Spleen (tissue), 11 donors: ENCODE measurements around the gene MED12L. TPM values are rescaled to one million over a fixed set of nuclear protein-coding genes. Genes with fewer than 3 reads are reported as not detected.

ENCODE experiments used
- DNase-seq: peaks from one replicate; pipeline ENCODE4 v3.0.0-alpha.2; 2020
- H3K27ac ChIP-seq, 8 donors: fragments of 200-600 bp; sonication (generic) in 7 of 8; 1 replicate in 4 of 8; 2 replicates in 4 of 8; pipeline versions ENCODE4 v1.5.0 to v1.8.0; 2016 to 2021; ENCODE audit warnings: inconsistent platforms in 4 of 8, mild to moderate bottlenecking in 4 of 8, moderate library complexity in 1 of 8
- H3K27me3 ChIP-seq, 7 donors: fragments of 200-600 bp; sonication (generic) in 6 of 7; replicated peaks in 1 of 7; 1 replicate in 4 of 7; 2 replicates in 3 of 7; pipeline versions ENCODE4 v1.5.0 to v1.8.0; 2016 to 2021; ENCODE audit warnings: inconsistent platforms in 3 of 7, mild to moderate bottlenecking in 1 of 7
- H3K36me3 ChIP-seq, 6 donors: fragments of 200-600 bp; sonication (generic) in 5 of 6; 1 replicate in 4 of 6; 2 replicates in 2 of 6; pipeline versions ENCODE4 v1.5.0 to v1.8.0; 2016 to 2021; ENCODE audit warnings: inconsistent platforms in 2 of 6
- H3K4me1 ChIP-seq, 6 donors: fragments of 200-600 bp; sonication (generic) in 5 of 6; 1 replicate in 3 of 6; 2 replicates in 3 of 6; pipeline versions ENCODE4 v1.5.0 to v1.8.0; 2016 to 2021; ENCODE audit warnings: inconsistent platforms in 3 of 6
- H3K4me3 ChIP-seq, 8 donors: fragments of 200-600 bp; sonication (generic) in 7 of 8; 1 replicate in 4 of 8; 2 replicates in 4 of 8; pipeline versions ENCODE4 v1.5.0 to v1.8.0; 2016 to 2021; ENCODE audit warnings: inconsistent platforms in 4 of 8, mild to moderate bottlenecking in 4 of 8, moderate library complexity in 2 of 8
- H3K9me3 ChIP-seq, 8 donors: fragments of 200-600 bp; sonication (generic) in 7 of 8; 1 replicate in 4 of 8; 2 replicates in 4 of 8; pipeline versions ENCODE4 v1.5.0 to v1.8.0; 2016 to 2021; ENCODE audit warnings: inconsistent platforms in 4 of 8
- CTCF ChIP-seq, 11 experiments: fragments of 200-600 bp in 7 of 11; fragments of 450-650 bp in 4 of 11; sonication (generic) in 4 of 11; IDR thresholded peaks in 8 of 11; conservative IDR thresholded peaks in 3 of 11; 1 replicate in 7 of 11; 2 replicates in 4 of 11; pipeline versions ENCODE4 v1.4.0 to v1.8.0; 2016 to 2021; ENCODE audit warnings: antibody characterized with exemption in 11 of 11, inconsistent platforms in 4 of 11, mild to moderate bottlenecking in 1 of 11
- POLR2A ChIP-seq, 3 donors: fragments of 450-650 bp; IDR thresholded peaks; one replicate each; pipeline ENCODE4 v1.5.1; 2017; ENCODE audit warnings: antibody characterized with exemption in 3 of 3, mild to moderate bottlenecking in 1 of 3
- POLR2AphosphoS5 ChIP-seq, 3 donors: sonication (generic); formaldehyde crosslinking; IDR thresholded peaks; one replicate each; pipeline ENCODE4 v1.5.1; 2017; ENCODE audit warnings: antibody characterized with exemption in 3 of 3
- WGBS, 5 donors: extraction: QIAGEN DNeasy Blood & Tissue Kit in 3 of 5; methylation state at CpG; one replicate each; pipeline versions ENCODE4 v1.1.5 to v1.1.7; 2013 to 2018; 5-methylcytosine and 5-hydroxymethylcytosine counted together
- intact Hi-C: fragments of 100-400 bp; cut with DNase I; formaldehyde crosslinking; loops from one replicate; pipeline ENCODE4 v1.15.0; 2023; ENCODE audit warnings: low total_unique reads
- polyA plus RNA-seq, 3 donors: library from polyadenylated mRNA; stranded (reverse); fragments of 200-250 nt; gene quantifications; one replicate each; pipeline ENCODE4 v1.2.1, GENCODE V29; 2013
- total RNA-seq, 7 donors: library from RNA; depleted of rRNA in 3 of 7; stranded (reverse); fragments of >200 nt in 3 of 7; fragmentation: NEBNext Ultra II Directional in 4 of 7; extraction: Animal tissue kit (Norgen Biotek cat#: 25700) in 4 of 7; gene quantifications; one replicate each; pipeline versions ENCODE4 v1.1.0 to v1.2.1, GENCODE V29; 2016 to 2021
- donor health status: healthy with polysubstance abuse.
- donor health status: DM: no; HTN: no; CAD: no; lungs with moderate emphysema.
- donor health status: DM: no; HTN: no; CAD: no.
- donor health status: Bipolar disorder and iron deficiency.
- donor health status: healthy.
- donor health status: DM: no; HTN: no; CAD: no.
- donor health status: DM: yes; HTN: yes; CAD: no.

MED12L gene
- total and polyA plus RNA-seq, 10 donors, result 0.02 to 4.5 (median 1.5) TPM

- DNase-seq, result no peak
- 60 to 81% (median 73%) methylated on average over 5 of the region's 5 CpGs for WGBS, 5 donors
- H3K9me3 ChIP-seq, result no peaks in the 10 kb centered on the region
- no peaks in the 10 kb centered on the region for H3K4me1 ChIP-seq
- H3K36me3 ChIP-seq, result no peaks in the 10 kb centered on the region
- intact Hi-C loops, result loop anchor here (10.0 kb wide), 1 partner anchor 469 kb away; no protein-coding TSS in a partner anchor
- H3K27ac ChIP-seq, result no peak overlapping the region
- H3K4me3 ChIP-seq, result no peak overlapping the region
- no peak for TF ChIP-seq CTCF (IDR thresholded peaks at IDR 0.05 in 8 of 11, conservative IDR thresholded peaks at IDR 0.05 in 3 of 11)
- TF ChIP-seq POLR2A (IDR thresholded peaks at IDR 0.05), result no peak
- TF ChIP-seq POLR2AphosphoS5 (IDR thresholded peaks at IDR 0.05), result no peak
- H3K27me3 ChIP-seq, result no peaks in the 10 kb centered on the region
These were observed 360.0 kb downstream of the MED12L start for GRCh38 chr3:151445273-151446001.

GRCh38 chr3:151446002-151446340 lies 360.5 kb downstream of the MED12L start:
- no peaks in the 10 kb centered on the region for H3K27me3 ChIP-seq
- no peaks in the 10 kb centered on the region for H3K4me1 ChIP-seq
- no peak for TF ChIP-seq POLR2AphosphoS5 (IDR thresholded peaks at IDR 0.05)
- TF ChIP-seq CTCF (IDR thresholded peaks at IDR 0.05 in 8 of 11, conservative IDR thresholded peaks at IDR 0.05 in 3 of 11), result no peak
- TF ChIP-seq POLR2A (IDR thresholded peaks at IDR 0.05), result no peak
- H3K9me3 ChIP-seq, result no peaks in the 10 kb centered on the region
- DNase-seq, result no peak
- intact Hi-C loops, result loop anchor here (10.0 kb wide), 1 partner anchor 469 kb away; no protein-coding TSS in a partner anchor
- WGBS, 5 donors, result 51 to 72% (median 55%) methylated on average over 3 of the region's 3 CpGs
- no peak overlapping the region for H3K27ac ChIP-seq
- H3K36me3 ChIP-seq, result no peaks in the 10 kb centered on the region
- H3K4me3 ChIP-seq, result no peak overlapping the region

- no peaks in the 10 kb centered on the region for H3K27me3 ChIP-seq
- TF ChIP-seq POLR2A (IDR thresholded peaks at IDR 0.05), result no peak
- no peak for TF ChIP-seq POLR2AphosphoS5 (IDR thresholded peaks at IDR 0.05)
- no peak for TF ChIP-seq CTCF (IDR thresholded peaks at IDR 0.05 in 8 of 11, conservative IDR thresholded peaks at IDR 0.05 in 3 of 11)
- H3K4me3 ChIP-seq, result no peak overlapping the region
- DNase-seq, result no peak
- H3K36me3 ChIP-seq, result no peaks in the 10 kb centered on the region
- intact Hi-C loops, result no loop called here
- H3K9me3 ChIP-seq, result no peaks in the 10 kb centered on the region
- no peak overlapping the region for H3K27ac ChIP-seq
- 0 to 97% (median 48%) methylated on average over 1 of the region's 1 CpG for WGBS, 5 donors
- no peaks in the 10 kb centered on the region for H3K4me1 ChIP-seq
These were observed 366.9 kb downstream of the MED12L start for GRCh38 chr3:151452368-151452767.

- WGBS, 5 donors, result 42 to 68% (median 54%) methylated on average over 2 of the region's 2 CpGs
- Histone ChIP-seq H3K27ac (no peak overlapping the region), H3K4me1 (no peaks in the 10 kb centered on the region), H3K4me3 (no peak overlapping the region), H3K36me3 (no peaks in the 10 kb centered on the region), H3K27me3 (no peaks in the 10 kb centered on the region), H3K9me3 (no peaks in the 10 kb centered on the region)
- intact Hi-C loops, result no loop called here
- no peak for TF ChIP-seq CTCF (IDR thresholded peaks at IDR 0.05 in 8 of 11, conservative IDR thresholded peaks at IDR 0.05 in 3 of 11)
- TF ChIP-seq POLR2A (IDR thresholded peaks at IDR 0.05), result no peak
- TF ChIP-seq POLR2AphosphoS5 (IDR thresholded peaks at IDR 0.05), result no peak
- DNase-seq, result no peak
These were observed 367.4 kb downstream of the MED12L start for GRCh38 chr3:151452841-151453240.
